ENCODE measurements around the gene MTA3.

- no peak for TF ChIP-seq CTCF (IDR thresholded peaks at IDR 0.05; ENCODE audit: low read length)
- no peak for TF ChIP-seq EZH2 (IDR thresholded peaks at IDR 0.05; ENCODE audit: borderline replicate concordance, low read length)
Observed at GRCh38 chr2:42567806-42568400, 529 bp upstream of the MTA3 start.

Measured in OCI-LY1 (cell line).